Measurements from ENCODE around the gene PLXND1. TPM values are rescaled to one million over a fixed set of nuclear protein-coding genes. Genes with fewer than 3 reads are reported as not detected.

PLXND1 gene
- total RNA-seq, 1 donor from 2014 or later: 56.9 TPM

- Mint-ChIP-seq H3K27ac (peak overlapping the region; percentile 72), H3K36me3 (no peaks in the 10 kb centered on the region), H3K27me3 (no peaks in the 10 kb centered on the region), H3K4me3 (peak overlapping the region; percentile 59), H3K9me3 (no peaks in the 10 kb centered on the region), H3K4me1 (ENCODE audit: unreplicated experiment) (peaks cover 42% of the 10 kb centered on the region)
- DNase-seq (ENCODE audit: extremely low spot score, unreplicated experiment): no peak
- TF ChIP-seq CTCF (conservative IDR thresholded peaks at IDR 0.05): no peak
Measured at GRCh38 chr3:129622226-129622874, 15.9 kb upstream of the PLXND1 start.

DNA sequence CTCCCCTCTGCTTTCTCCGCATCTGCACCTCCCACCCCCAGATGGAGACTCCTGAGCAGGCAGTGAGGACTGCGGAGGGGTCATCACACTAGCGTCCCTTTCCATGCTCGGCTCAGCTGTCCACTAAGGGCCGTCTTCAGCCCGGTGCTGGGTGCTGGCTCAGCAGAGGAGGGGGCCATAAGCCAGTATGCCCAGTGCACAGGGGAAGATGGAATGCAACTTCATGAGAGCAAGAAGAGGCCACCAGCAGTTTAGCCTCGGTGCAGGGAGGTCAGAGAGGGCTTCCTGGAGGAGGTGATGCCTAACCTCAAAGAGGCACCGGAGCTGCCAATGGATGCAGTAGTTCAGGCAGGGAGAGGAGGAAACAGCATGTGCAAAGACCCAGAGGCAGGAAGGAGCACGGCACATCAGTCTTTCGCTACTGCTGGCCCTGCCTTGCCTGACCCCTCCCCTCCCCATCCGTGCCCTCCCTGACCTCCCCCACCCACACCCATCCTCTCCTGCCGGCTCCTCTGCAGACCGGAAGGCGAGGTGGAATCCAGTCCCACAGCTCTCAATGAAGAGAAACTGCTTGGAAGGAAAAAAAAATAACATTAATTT lies 15.2 kb upstream of the PLXND1 start:
- no peaks in the 10 kb centered on the region for H3K36me3 Mint-ChIP-seq
- TF ChIP-seq CTCF (conservative IDR thresholded peaks at IDR 0.05): no peak
- H3K4me3 Mint-ChIP-seq: peak overlapping the region; percentile 59
- no peaks in the 10 kb centered on the region for H3K27me3 Mint-ChIP-seq
- no peak for DNase-seq (ENCODE audit: extremely low spot score, unreplicated experiment)
- H3K9me3 Mint-ChIP-seq: no peaks in the 10 kb centered on the region
- H3K4me1 Mint-ChIP-seq (ENCODE audit: unreplicated experiment): peaks cover 40% of the 10 kb centered on the region
- peak overlapping the region; percentile 72 for H3K27ac Mint-ChIP-seq

DNA sequence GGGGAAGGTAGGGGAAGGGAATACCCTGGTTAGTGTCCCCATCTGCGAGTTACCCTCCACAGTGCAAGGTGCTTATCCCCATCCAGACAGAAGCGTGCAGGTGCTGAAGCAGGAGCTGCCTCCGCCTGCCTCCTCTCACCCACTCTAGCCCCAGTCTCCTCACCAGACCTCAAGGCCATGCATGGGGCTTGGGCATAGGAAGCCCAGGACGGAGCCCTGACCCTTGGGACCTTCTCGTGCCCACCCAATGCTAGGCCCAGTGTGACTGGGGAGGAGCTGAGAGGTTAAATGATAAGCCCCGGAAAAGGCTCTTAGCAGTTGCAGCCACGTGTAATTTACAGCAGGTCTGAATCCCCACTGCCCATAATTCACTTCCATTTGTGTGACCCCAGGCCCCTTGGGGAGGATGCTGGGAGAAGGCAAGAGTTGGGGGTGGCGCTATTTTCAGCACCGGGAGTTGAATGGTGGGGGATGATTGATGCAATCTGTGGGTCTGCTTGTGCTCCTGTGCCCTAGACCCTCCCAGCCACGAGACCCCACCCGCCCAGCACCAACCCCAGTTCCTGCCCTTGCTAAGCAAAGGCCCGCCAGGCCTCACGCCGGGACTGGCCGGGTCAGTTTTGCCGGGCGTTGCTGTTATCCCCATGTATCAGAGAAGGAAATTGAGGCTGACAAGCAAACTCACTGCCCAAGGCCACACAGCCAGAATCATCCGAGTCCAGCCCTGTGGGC lies 14.5 kb upstream of the PLXND1 start:
- H3K4me3 Mint-ChIP-seq: no peak overlapping the region
- no peak for DNase-seq (ENCODE audit: extremely low spot score, unreplicated experiment)
- peaks cover 35% of the 10 kb centered on the region for H3K4me1 Mint-ChIP-seq (ENCODE audit: unreplicated experiment)
- no peak for TF ChIP-seq CTCF (conservative IDR thresholded peaks at IDR 0.05)
- no peaks in the 10 kb centered on the region for H3K36me3 Mint-ChIP-seq
- no peaks in the 10 kb centered on the region for H3K27me3 Mint-ChIP-seq
- H3K9me3 Mint-ChIP-seq: no peaks in the 10 kb centered on the region
- peak overlapping the region; percentile 70 for H3K27ac Mint-ChIP-seq

DNA sequence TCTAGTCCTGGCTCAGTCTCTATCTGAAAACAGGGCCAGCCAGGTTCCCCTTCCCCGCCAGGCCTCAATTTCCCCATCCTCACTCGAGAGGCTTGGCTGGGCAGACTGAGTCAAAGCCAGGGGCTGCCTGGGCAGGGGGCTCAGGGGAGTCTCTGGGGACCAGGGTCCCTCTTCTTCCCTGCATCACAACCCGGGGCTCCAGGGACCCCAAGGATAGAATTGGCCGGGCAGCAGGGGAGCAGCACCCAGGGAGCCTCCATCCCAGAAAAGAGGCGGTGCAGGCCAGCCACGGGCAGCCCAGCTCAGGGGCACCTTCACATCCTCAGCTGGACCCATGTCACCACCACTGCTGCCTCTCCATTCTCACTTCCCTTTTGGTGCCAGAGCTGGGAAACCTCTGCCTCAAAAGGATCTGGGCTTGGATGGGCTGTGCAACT lies 13.3 kb upstream of the PLXND1 start:
- Mint-ChIP-seq H3K4me3 (no peak overlapping the region), H3K4me1 (ENCODE audit: unreplicated experiment) (peaks cover 27% of the 10 kb centered on the region), H3K36me3 (no peaks in the 10 kb centered on the region), H3K9me3 (no peaks in the 10 kb centered on the region), H3K27ac (no peak overlapping the region), H3K27me3 (no peaks in the 10 kb centered on the region)
- no peak for TF ChIP-seq CTCF (conservative IDR thresholded peaks at IDR 0.05)
- no peak for DNase-seq (ENCODE audit: extremely low spot score, unreplicated experiment)

DNA sequence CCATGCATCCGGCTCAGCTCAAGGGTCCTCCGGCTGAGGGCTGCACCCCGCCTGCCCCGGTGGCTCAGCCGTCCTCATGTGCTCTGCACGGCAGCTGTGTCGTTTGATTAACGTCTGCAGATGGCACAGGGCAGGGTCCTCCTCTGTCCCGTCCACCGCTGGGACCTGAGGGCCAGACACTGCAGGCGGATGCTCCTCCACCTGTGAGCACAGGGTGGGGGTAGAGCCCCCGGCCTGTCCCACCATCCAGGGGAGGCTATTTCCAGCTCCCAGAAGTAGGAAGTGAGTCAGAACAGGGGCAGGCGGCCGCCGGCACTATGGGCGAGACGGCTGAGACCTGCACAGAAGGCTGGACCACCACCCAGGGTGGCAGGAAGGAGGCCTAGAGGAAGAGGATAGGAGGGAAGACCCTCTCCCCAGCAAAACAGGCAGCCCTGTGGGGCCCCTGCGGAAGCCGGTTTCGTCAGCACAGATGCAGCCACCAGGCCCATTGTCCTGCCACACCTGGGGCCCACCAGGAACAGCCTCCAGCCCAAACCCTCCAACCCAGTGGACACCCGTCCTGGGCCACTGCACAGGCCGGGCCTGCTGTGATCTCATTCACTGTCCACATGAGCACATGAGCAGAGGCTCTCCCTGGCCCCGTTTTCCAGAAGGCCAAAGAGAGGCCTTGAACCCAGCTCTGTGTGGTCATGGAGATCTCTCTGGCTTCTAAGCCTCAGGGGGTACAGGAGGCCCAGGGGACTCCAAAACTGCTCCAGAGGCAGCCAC lies 12.6 kb upstream of the PLXND1 start:
- DNase-seq (ENCODE audit: extremely low spot score, unreplicated experiment): no peak
- Mint-ChIP-seq H3K4me3 (no peak overlapping the region), H3K4me1 (ENCODE audit: unreplicated experiment) (peaks cover 21% of the 10 kb centered on the region), H3K27me3 (no peaks in the 10 kb centered on the region), H3K36me3 (no peaks in the 10 kb centered on the region), H3K27ac (peak overlapping the region; percentile 40), H3K9me3 (no peaks in the 10 kb centered on the region)
- no peak for TF ChIP-seq CTCF (conservative IDR thresholded peaks at IDR 0.05)
